ENCODE results near the gene RAB25. TPM values are rescaled to one million over a fixed set of nuclear protein-coding genes. Genes with fewer than 3 reads are reported as not detected.

The RAB25 gene
- total RNA-seq, 2 donors from 2014 or later, result not detected

- DNase-seq (peak; percentile 93), ATAC-seq (peak; percentile 95)
- intact Hi-C loops (cut with DNase I), result loop anchor here (1.0 to 2.0 kb wide), 2 partner anchors 32 to 33 kb away; no protein-coding TSS in a partner anchor
Observed at GRCh38 chr1:156096640-156097391, 35.9 kb downstream of the RAB25 start.

- intact Hi-C loops (cut with DNase I), result loop anchor here in 1 of 2 donors (2.0 kb wide), 1 partner anchor 31 kb away; no protein-coding TSS in a partner anchor
- DNase-seq (no peak), ATAC-seq (no peak)
Observed at GRCh38 chr1:156097499-156098178, 36.7 kb downstream of the RAB25 start.

- ATAC-seq (no peak), DNase-seq (no peak)
- intact Hi-C loops (cut with DNase I), result no loop called here
Observed at GRCh38 chr1:156098784-156099183, 37.8 kb downstream of the RAB25 start.

GRCh38 chr1:156099282-156099681 is 38.3 kb downstream of the RAB25 start:
- DNase-seq, result no peak
- intact Hi-C loops (cut with DNase I), result no loop called here
- no peak for ATAC-seq

DNA sequence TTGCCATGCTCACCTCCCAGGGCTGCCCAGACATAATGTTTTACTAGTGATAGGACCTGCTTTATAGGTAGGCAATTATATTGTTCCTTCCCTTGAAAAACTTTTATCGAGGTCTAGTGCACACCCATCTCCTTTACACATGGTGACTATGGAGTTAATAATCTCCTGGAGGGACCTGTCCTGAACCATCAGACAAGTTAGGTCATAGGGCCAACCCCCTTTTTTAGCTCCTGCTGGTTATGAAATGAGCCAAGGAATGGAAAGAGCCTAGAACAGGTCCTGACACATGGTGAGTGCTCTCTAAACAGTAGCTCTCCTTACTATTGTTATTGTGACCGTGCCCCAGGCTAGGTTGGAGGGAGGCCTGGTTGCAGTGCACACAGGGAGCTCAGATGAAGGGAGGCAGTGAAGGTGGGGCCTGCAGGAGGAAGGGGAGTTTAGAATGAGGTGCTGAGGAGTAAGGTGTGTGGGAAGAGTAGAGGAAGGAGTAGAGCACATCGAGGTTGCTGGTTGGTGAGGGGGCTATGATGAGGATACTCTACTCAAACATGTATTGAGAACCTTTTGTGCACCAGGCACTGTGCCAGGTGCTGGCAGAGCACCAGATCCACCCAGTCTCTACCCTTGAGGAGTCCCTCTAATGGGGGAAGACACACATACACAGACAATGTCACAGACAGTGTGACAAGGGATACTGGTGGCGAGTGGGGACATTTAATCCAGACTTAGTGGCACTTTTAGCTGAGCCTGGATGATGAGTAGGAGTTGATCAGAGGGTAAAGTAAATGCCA is 39.4 kb downstream of the RAB25 start:
- intact Hi-C loops (cut with DNase I), result no loop called here
- no peak for ATAC-seq
- no peak for DNase-seq

GRCh38 chr1:156101880-156102279 is 40.9 kb downstream of the RAB25 start:
- no peak for DNase-seq
- intact Hi-C loops (cut with DNase I), result no loop called here
- no peak for ATAC-seq

DNA sequence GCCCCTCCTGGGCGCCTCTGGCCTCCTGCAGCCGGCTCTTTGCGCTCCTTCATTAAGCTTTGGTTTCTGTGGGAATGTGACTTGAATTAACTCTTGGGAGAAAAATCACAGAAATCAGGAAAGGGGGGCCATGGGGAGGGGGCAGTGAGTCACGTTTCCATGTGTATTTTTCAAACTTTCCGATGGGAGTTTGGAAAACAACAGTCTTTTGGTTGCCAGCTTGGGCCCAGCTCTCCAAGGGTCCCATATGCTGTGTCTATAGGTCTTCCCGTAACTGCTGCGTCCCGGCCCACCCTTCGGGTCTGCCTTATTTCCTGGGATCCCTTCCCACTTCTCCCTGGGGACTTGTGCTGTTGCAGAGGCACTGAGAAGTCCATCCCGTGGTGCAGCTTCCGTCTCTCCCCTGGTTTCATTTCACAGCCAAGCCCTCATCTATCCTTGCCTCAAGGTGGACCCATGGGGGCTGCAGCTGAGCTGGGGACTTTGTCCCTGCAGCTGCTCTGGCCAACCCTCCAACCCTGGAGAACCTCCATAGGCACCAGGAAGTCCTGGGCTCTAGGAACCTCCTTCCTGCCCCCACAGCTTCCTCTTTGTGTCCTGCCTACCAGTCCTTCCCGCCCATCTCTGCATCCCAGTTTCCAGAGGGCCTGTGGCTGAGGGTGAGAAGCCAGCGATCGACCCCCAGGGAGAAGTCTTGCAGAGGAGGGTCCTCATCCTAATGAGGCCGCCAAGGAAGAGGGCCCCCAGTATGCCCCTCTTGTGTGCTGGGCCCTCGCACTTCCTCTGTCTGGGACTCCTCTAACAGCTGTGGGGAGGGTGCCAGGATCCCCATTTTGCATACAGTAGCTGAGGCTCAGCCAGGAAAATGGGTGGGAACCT is 41.9 kb downstream of the RAB25 start:
- DNase-seq (peak; percentile 50), ATAC-seq (no peak)
- intact Hi-C loops (cut with DNase I), result no loop called here

DNA sequence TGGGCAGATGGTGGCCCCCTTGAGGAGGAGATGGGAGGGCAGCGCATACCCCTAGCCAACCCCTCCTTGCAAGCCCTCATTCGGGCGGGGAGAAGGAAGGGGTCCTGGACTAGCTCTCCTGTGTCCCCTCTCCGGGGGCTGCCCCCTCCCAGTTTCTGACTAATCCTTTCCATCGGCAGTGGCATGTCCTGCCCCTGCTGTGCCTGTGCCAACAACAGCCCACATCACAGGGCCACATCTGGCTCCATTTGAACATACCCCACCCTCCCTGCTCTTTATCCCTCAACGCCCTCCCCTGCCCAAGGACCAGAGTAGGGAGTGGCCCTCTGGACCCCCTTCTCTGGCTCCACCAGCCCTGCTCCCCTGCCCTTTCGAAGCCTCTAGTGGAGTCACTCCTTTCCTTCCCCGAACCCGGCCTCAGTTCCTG is 42.6 kb downstream of the RAB25 start:
- ATAC-seq, result peak in 1 of 2 donors; percentile 1
- peak; percentile 67 for DNase-seq
- intact Hi-C loops (cut with DNase I), result no loop called here

- intact Hi-C loops (cut with DNase I), result no loop called here
- DNase-seq (peak; percentile 87), ATAC-seq (peak; percentile 66 to 75)
Observed at GRCh38 chr1:156104065-156104810, 43.3 kb downstream of the RAB25 start.

- intact Hi-C loops (cut with DNase I), result no loop called here
- DNase-seq, result no peak
- ATAC-seq, result peak in 1 of 2 donors; percentile 32
Observed at GRCh38 chr1:156104861-156105832, 44.2 kb downstream of the RAB25 start.

DNA sequence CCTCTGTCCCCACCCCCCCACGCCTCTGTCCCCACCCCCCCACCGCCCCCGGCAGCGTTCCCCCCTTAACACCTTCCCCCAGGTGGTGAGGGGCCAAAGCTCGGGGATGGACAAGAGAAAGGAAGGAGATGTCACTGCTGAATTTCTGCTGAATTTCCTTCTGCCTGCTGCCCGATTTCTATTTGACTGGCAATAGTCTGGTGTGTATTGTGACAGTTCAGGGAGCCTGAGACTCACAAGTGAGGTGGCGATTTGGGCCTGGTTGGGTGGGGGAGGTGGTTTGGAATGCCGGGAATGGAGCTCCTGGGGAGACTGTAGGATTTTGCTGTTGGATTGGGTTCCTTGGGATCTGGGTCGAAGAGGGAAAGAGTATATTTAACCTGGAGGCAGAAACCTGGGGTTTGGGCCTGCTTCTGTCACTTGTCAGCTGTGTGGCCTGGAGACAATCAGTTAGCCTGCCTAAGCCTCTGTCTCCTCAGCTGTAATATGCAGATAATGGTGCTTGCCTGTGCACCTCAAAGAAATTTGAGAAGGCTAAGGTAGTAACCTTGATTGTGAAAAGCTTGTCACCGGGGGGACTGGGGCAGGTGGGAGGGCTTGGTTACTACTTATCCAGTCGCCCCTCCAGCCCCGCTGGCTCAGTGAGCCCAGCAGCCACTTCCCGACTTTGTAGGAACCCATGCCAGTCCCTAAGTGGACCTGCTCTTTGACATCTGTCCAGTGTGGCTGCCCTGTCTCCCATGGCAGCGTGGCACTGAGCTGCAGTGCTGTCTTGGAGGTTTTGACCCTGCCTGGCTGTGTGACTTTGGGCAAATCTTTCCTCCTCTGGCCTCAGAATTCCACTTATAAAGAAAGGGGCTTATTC is 45.9 kb downstream of the RAB25 start:
- intact Hi-C loops (cut with DNase I), result no loop called here
- ATAC-seq, result peak in 1 of 2 donors; percentile 1
- peak; percentile 44 for DNase-seq

- ATAC-seq (no peak), DNase-seq (no peak)
- intact Hi-C loops (cut with DNase I), result no loop called here
Observed at GRCh38 chr1:156108057-156108456, 47.1 kb downstream of the RAB25 start.

- DNase-seq (no peak), ATAC-seq (no peak)
- intact Hi-C loops (cut with DNase I), result no loop called here
Observed at GRCh38 chr1:156108664-156109241, 47.8 kb downstream of the RAB25 start.

DNA sequence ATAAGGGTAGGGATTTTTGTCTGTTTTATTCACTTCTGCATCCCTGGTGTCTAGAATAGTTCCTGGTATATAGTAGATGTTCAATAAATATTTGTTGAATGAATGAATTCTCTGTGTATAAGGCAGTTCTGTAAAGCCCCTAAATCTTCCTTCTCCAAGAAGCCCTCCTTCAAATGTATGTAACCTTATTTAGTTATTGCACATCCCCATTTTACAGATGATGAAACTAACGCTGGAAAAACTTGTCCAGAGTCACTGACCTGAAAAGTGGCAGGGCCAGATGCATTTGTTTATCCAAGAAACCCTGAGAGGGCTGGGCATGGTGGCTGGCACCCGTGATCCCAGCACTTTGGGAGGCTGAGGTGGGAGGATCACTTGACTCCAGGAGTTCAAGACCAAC is 49.3 kb downstream of the RAB25 start:
- DNase-seq (no peak), ATAC-seq (no peak)
- intact Hi-C loops (cut with DNase I), result no loop called here

GRCh38 chr1:156111355-156111962 is 50.5 kb downstream of the RAB25 start:
- DNase-seq, result no peak
- intact Hi-C loops (cut with DNase I), result no loop called here
- no peak for ATAC-seq

All from left cardiac atrium (tissue), 4 donors.